Stimulated activated CD8-positive, alpha-beta memory T cell treated with anti-CD3 and anti-CD28 coated beads, Interleukin-7, amount 100 ng/mL, for 24 hours (primary cell): Measurements from ENCODE around the gene GORASP1.

Source experiments
- DNase-seq: peaks from one replicate; pipeline ENCODE4 v3.0.0-alpha.2; 2020; ENCODE audit warnings: low read depth

Gene GORASP1

DNA sequence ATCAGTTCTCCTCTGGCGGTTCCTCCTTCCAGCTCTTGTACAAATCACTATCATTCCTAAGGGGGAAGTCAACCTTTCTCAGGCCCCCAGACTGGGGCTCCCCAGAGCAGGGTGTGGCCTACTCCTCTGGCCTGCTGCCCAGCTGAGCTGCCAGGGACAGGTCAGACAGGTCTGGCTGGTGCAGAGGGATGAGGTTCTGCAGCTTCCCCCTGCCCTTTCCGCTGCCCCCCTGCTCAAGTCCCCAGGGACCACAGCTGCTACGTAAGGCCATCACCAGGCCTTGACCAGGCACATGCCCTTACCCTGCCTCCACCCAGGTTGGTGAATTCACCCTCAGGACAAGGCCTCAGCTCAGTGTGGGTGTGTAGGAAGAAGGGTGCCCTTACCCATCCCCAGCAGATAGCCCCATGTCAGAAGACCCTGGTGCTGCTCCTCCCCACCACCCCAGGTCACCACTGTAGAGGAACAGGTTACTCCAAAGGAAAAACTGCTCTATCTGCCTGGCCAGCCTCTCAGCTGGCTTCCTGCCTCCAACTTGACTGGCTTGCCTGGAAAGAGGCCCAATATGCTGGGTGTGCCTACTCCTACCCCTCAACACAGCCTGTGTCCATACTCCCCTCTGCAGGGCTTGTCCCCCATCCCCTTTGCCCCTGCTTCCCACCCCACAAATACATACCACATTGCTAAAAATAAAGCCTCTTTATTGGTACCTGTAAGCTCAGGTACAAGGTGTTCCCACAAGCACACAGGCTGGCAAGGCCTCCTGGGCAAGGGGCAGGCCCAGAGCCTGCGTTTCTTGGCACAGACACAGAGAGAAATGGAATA, 34.0 kb upstream of the GORASP1 start:
- DNase-seq, result no peak

DNA sequence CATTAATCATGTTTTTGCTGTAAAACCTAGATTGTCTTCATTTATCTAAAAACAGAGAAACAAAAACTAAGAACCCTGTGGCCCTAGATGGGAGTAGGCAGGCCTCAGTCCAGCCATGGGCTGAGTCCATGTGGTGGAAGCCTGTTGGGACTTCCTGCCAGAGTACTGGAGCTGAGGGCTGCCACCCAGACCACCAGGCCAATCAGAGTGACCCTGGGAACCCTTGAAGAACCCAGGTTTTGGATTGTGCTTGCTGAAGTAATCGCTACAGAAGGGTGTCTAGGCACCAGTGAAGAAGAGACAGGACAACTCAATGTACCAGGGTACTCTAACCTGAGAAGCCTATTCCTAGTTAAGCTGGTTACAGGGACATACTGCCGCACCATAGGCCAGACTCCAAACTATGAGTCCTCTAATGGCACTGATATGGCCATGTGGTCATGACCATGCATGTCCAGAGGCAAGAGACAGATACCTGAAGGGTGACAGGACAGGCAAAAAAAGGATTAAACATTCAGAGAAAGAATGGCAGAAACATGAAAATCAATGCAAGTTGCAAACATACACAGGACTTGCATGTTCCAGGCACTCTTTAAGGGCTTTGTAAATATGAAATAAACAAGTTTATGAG, 33.0 kb upstream of the GORASP1 start:
- DNase-seq, result no peak

DNA sequence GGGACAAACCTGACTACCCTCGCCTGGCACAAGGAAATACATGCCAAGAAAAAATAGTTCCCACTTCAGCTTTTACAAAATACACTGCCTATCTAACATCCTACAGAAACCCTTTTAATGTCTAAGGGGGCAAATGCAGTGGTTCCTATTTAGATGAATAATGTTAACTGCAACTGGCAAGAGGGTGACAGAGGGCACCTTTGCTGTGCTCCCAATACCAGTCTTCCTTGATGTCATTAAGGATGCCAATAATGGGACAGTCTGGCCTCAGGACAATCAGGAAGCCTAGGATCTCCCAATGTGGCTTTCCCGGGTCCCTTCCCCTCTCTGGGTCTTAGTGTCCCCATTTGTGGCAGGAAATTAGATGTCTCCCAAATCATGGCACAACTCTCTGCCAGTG, 32.0 kb upstream of the GORASP1 start:
- no peak for DNase-seq

DNA sequence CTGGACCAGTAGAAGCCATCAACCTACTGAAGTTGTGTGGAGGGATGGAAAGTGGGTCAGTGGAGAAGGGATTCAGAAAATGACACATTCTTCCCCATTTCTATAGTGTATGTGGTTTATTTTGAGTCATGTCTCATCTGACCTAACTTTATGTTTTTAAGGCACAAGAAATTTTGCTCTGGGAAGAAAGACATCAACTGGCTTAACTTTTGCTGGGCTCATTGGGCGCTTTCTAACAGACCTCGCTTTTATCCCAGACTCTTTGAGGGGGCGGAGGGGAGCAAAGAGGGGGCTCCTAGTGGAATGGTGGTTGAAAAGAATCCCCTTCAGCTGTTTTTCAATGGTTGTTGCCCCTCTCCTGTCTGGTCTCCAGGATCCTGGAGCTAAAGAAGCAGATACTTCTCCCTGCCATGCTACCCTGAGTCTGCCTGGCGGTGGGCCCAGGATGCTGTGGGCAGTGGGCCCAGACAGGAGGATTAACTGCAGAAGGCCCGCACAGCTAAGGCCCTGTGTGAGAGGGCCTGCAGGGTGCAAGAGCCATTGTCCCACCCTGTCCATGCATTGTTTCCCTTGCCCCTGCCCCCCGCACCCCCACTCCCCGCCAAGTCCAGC, 31.5 kb upstream of the GORASP1 start:
- DNase-seq, result no peak

DNA sequence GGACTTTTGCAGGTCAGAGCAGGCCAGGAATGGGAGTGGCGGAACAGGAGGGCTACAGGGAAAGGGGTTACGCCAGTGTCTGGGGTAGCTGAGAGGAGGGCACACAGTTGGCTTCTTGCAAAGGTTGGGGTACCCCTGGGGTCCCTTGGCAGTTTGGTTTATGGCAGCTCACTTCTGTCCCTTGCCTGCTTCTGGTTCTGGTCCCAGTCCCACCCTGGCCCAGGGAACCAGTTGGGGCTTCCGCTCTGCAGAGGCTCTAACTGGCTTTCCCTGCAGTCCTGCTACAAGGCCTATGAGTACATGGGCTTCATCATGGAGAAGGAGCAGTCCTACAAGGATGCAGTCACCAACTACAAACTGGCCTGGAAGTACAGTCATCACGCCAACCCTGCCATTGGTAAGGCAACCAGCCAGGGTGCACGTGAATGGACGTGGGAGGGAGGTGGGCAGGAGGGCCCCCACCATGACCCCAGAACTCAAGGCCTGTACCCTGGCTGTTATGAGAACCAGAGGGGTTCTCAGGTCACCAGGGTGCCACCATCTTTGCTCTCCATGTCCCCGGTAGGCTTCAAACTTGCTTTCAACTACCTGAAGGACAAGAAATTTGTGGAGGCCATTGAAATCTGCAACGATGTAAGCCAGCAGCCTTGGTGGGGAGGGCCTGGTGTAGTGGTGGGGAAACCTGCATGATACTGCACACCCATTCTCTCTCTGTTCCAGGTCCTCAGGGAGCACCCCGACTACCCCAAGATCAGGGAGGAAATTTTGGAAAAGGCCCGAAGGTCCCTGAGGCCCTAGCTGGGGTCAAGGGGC, 30.8 kb upstream of the GORASP1 start:
- no peak for DNase-seq

DNA sequence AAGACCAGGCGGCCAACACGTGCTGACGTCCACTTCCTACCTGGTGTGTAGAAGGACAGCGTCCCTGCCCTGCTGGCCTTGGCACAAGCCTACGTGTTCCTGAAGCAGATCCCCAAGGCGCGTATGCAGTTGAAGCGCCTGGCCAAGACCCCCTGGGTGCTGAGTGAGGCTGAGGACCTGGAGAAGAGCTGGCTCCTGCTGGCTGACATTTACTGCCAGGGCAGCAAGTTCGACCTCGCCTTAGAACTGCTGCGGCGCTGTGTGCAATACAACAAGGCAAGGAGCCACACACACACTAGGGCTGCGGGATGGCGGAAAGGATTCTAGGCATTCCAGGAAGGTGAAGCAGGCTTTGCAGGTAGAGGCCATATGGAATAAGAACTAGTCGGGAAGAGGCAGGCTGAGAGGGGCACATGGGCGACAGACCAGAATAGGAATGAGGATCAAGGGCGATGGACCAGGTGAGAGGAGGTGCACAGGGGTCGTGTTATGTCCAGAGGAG, 30.1 kb upstream of the GORASP1 start:
- DNase-seq, result no peak

DNA sequence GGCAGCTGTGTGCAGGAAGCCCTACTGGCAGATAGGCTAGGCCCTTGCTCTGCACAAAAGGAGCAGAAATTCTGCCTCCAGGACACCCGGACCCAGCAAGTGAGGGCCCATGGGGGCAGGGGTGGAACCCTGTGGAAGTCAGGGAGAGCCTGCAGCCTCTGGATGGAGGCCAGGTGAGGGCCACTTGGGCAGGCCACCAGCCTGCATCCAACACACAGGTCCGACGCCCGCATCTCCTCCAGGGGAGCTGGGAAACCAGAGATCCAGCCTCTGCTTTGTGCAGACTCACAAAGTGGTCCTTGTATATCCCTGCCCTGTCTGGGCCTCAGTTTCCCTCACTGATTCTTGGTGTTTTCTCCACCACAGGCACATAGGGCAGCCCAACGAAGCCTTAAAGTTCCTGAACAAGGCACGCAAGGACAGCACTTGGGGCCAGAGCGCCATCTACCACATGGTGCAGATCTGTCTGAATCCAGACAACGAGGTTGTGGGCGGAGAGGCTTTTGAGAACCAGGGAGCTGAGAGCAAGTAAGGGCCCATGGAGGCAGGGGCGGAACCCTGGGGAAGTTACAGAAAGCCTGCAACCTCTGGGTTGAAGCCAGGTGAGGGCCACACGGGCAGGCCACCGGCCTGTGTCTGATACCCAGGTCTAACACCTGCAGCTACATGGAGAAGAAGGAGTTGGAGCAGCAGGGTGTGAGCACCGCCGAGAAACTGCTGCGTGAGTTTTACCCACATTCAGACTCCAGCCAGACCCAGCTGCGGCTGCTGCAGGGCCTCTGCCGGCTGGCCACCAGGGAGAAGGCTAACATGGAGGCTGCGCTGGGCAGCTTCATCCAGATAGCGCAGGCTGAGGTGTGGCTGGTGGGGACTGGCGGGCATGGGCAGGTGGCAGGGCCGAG, 29.4 kb upstream of the GORASP1 start:
- no peak for DNase-seq

DNA sequence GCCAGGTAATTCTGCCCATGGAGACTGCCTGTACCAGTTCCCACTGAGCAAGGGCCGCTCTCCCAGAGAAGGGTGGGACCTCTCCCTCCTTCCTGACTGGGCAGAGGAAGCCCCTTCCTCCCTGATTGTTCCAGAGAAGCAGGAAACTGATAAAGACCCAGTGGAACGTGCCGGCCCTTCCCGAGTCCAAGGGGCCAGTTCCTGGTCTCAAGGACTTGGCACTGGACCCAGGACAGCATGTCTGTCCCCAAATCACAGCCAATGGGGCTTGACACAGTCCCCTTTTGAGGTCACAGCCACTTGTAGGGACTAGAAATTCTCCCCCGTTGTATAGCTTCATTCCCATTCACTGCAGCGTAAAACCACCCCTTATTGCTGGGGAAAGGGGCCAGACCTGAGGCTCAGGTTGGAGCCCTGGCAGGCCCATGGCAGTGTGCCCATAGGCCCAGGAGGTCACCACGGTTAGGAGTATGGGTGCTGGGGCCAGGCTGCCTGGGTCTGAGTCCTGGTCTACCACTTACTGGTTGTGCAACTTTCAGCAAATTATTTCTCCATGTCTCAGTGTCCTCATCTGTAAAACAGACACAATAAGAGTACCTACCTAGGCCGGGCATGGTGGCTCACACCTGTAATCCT, 27.9 kb upstream of the GORASP1 start:
- DNase-seq, result no peak

DNA sequence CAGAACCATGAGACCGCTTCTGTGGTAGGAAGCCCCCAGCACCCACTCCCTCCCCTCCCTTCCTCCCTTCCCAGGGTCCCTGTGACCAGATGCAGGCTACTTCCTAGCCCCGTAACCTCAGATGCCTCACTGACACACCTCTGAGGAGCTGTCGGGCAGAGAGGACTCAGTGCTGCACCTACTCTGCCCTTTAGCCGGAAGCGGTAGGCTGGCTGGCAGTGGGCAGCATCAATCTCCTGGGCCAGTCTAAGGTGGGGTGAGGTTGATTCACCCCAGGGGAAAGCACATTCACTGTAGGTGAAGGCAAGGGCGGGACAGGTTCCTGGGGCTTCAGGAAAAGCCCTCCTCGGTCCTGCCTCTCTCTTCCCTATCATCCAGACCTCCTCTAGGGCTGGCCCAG, 26.9 kb upstream of the GORASP1 start:
- no peak for DNase-seq

DNA sequence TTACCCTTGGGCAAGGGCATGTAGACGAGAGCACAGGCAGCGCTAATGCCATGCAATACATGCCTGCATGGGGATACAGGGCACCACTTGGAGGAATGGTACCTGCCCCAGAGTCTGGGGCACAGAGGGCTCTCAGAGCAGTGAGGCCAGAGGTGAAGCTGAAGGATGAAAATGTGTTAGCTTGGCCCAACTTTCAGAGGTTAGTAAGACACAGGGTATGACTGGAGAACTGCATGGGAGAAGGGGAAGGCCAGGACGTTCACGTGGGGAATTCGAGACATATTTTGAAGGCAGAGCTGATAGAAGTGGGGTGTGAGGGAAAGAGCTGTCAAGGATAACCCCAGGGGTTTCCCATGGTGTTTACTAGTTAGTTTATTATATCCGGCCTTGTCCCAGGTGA, 26.4 kb upstream of the GORASP1 start:
- no peak for DNase-seq

DNA sequence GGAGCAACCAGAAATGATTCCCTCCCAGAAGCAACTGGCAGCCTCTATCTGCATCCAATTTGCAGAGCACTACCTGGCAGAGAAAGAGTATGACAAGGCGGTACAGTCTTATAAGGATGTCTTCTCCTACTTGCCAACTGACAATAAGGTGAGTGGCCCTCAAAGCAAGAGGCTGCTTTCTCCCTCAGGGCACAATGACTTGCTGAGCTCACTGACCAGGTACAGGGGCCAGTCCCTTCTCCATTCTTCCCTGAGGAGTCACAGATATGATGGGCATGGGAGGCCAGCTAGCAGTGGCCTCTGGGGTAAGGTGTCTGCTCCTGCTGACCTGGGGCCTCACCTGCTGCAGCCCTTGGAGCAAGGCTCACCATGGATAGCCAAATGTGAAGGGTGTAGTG, 25.7 kb upstream of the GORASP1 start:
- no peak for DNase-seq

DNA sequence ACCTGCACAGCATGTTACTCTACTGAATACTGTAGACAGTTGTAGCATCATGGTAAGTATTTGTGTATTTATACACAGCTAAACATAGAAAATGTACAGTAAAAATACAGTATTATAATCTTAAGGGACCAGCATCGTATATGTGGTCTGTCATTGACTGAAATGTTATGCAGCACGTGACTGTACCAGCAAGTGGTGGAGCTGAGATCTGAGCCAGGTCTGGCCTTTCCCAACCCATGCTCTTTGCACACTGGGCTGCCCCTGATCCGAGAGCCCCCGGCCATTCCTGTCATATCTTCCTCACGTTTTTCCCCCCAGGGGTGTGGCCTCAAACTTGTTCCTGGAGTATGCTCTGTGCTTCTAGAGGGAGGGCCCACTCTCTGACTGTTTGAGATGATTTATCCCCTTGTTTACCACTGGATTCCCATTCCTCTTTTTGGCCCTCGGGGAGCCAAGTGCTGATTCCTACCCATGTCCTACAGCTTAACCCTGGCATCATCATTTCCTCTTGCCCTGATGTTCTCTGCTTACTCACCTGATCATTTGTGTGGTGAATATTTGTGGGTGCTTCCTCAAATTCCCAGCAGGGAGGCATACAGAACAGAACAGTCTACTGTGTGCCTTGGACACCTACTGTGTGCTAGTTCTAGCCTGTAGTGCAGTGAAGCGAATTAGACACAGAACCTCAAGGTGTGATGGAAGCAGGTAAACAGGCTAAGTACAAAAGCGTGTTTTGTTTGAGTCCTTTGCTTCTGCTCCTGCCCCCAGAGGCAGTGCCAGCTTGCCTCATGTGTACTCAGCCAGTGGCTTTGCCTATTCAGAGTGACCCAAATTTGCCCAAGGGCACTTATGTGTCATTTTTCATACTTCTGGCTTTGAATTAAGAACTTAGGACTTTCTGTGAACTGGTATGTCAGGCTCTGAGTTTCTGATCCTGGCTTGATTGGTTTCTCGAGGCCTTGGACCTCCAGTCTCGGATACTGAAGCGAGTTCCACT, 25.0 kb upstream of the GORASP1 start:
- DNase-seq, result no peak

DNA sequence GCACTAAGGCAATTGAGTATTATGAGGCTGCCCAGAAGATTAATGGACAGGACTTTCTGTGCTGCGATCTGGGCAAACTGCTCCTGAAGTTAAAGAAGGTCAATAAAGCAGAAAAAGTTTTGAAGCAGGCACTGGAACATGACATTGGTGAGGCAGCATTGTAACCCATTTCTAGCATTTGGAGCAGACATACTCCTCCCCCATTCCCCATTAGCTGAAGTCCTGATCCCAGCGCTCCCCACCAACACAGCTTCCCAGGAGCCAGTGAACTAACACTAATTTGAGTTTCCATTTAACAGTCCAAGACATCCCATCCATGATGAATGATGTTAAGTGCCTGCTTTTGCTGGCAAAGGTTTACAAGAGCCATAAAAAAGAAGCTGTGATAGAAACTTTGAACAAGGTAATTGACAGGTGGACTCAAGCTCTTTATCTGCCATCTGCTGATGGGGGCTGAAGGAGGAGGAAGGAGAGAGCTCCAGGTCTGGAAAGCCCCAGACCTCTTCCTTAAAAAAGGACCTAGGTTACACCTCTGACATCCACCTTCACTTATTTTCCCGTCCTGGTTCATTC, 23.4 kb upstream of the GORASP1 start:
- no peak for DNase-seq

DNA sequence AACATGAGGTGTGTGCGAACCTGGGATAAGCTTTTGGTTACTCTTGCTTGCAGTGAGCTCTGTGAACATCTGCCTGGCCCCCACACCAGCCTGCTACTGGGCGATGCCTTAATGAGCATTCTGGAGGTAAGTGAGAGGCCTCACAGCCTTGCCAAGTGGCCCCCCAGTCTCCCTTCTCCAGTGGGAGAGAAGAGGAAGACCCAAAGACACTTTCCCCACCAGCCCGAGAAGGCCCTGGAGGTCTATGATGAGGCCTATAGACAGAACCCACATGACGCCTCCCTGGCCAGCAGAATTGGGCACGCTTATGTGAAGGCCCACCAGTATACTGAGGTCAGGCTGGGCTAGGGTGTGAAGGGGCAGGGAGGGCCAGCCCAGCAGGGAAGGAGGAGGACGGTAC, 22.6 kb upstream of the GORASP1 start:
- no peak for DNase-seq

DNA sequence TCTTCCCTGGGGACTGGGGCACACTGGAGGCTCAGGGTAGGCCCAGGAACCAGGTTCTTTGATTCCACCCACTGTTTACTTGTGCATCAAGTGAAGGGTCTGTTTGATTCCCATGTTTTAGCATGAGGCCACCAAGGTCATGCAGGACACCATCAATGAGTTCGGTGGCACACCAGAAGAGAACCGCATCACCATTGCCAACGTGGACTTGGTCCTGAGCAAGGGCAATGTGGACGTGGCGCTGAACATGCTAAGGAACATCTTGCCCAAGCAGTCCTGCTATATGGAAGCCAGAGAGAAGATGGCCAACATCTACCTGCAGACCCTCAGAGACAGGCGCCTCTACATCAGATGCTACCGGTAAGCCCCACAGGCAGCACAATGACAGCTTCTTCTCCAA, 21.5 kb upstream of the GORASP1 start:
- DNase-seq, result no peak

DNA sequence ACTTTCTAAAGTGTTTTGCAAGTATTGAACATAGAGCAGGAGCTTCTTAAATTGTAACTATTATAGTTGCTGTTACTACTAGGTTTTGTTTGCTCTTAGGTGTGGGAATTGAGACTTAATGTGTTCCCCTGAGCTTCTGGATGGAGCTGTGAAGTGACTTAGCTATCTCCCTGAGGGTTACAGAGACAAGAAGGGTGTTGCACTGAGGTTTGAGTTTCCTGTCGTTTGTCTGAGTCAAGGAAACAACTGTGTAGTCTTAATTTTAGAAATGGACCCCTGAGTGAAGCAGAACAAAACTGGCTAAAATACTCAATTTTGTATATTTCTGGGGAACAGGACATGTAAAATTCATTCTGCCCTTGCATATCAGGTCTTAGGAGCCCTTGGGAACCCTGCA, 20.5 kb upstream of the GORASP1 start:
- DNase-seq, result no peak

DNA sequence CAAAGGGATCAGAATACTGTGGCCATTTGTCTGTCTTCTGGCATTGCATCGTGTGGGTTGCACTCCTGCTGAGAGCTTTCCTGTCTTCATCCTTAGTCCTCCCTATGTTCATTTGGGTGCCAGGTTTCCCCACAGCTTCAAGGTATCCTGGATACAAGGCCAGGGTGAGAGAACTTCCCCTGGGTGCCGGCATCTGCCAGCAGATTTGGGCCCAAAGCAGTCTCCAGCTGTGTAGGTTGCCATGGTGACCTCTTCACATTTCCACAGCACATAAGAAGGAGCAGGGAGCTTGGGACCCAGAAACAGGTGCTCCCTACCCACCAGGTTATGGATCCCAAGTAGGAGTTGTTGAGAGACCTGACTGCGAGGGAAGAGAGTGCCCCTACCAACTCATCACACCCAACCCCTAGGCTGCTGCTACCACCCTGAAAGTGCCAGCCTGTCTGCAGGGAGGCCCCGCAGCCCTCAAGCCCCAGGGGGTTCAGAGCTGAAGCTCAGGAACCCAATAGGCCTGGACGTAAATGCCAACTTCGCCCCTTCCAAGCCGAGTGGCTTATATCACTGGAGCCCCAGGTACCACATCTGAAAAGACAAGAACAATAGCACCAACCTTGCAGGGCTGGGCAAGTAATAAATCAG, 20.0 kb upstream of the GORASP1 start:
- DNase-seq, result no peak

DNA sequence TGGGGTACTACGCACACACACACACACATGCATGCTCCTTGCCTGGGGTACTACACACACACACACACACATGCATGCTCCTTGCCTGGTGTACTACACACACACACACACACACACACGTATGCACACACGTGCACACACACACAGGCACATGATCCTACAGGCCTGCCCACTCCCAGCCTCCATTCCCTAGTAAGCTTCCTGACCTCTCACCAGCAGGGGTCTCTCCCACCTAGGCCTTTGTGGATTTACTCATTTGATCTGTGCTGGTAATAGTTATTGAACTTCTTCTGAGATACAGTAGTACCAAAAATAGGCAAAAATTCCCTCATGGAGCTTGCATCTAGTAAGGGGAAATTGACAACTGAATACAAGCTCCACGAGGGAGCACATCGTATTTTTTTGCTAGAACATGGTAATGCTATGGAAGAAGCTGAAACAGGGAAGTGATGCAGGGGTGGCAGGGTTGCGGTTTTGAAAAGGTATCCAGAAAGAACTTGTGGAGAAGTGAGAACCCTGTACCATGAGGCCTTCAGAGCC, 19.2 kb upstream of the GORASP1 start:
- DNase-seq, result no peak
